Karpas-422 (cell line): ENCODE results near the gene RANBP3. TPM values are rescaled to one million over a fixed set of nuclear protein-coding genes. Genes with fewer than 3 reads are reported as not detected.

Source experiments
- DNase-seq: peaks from one replicate; pipeline ENCODE4 v3.0.0-alpha.2; 2015
- H2AFZ ChIP-seq: fragments of 200-600 bp; sonication (generic); 2 replicates; pipeline ENCODE4 v1.6.1; 2014; ENCODE audit warnings: antibody characterized with exemption, low read length, mixed read lengths
- H3K27ac ChIP-seq: fragments of 200-600 bp; sonication (generic); 2 replicates; pipeline ENCODE4 v1.5.1; 2014; ENCODE audit warnings: mild to moderate bottlenecking, low read length, moderate library complexity
- H3K27me3 ChIP-seq: fragments of 200-600 bp; sonication (generic); 2 replicates; pipeline ENCODE4 v1.6.1; 2014; ENCODE audit warnings: low read length, mixed read lengths
- H3K36me3 ChIP-seq: fragments of 200-600 bp; sonication (generic); 2 replicates; pipeline ENCODE4 v1.6.1; 2014; ENCODE audit warnings: low read length, mixed read lengths; ENCODE audit not compliant: insufficient read depth
- H3K4me1 ChIP-seq: fragments of 200-600 bp; sonication (generic); 2 replicates; pipeline ENCODE4 v1.6.1; 2014; ENCODE audit warnings: mild to moderate bottlenecking, low read length, mixed read lengths
- H3K4me2 ChIP-seq: fragments of 200-600 bp; sonication (generic); 2 replicates; pipeline ENCODE4 v1.6.1; 2014; ENCODE audit warnings: low read length, low read depth, mild to moderate bottlenecking; ENCODE audit not compliant: poor library complexity, severe bottlenecking
- H3K4me3 ChIP-seq: fragments of 200-600 bp; sonication (generic); 2 replicates; pipeline ENCODE4 v1.5.1; 2014; ENCODE audit warnings: mild to moderate bottlenecking, antibody characterized with exemption, low read length, mixed read lengths
- H3K79me2 ChIP-seq: fragments of 200-600 bp; sonication (generic); 2 replicates; pipeline ENCODE4 v1.6.1; 2014; ENCODE audit warnings: mild to moderate bottlenecking, low read length, mixed read lengths
- H3K9ac ChIP-seq: fragments of 200-600 bp; sonication (generic); 2 replicates; pipeline ENCODE4 v1.6.0; 2014; ENCODE audit warnings: low read length
- H3K9me2 ChIP-seq: fragments of 200-600 bp; sonication (generic), shearing (Covaris generic); replicated peaks from 2 replicates; pipeline ENCODE4 v1.6.0; 2014; ENCODE audit warnings: mild to moderate bottlenecking, low read length, moderate library complexity; ENCODE audit not compliant: insufficient read depth
- H3K9me3 ChIP-seq: fragments of 300-700, 200-600 bp; sonication (generic); 2 replicates; pipeline ENCODE4 v1.6.1; 2014; ENCODE audit warnings: low read length, mixed read lengths
- H4K20me1 ChIP-seq: fragments of 200-600 bp; sonication (generic); 2 replicates; pipeline ENCODE4 v1.6.1; 2014; ENCODE audit warnings: mild to moderate bottlenecking, antibody characterized with exemption, low read length, low read depth; ENCODE audit not compliant: insufficient read depth
- total RNA-seq: library from RNA; depleted of rRNA; stranded (reverse); fragments of >200 nt; shearing (Covaris generic); gene quantifications from 2 replicates; pipeline ENCODE4 v1.2.3, GENCODE V29; 2014; ENCODE audit warnings: low replicate concordance; rRNA removed

RANBP3 gene
- total RNA-seq, 1 experiment from 2014 or later: 34.0 TPM

DNA sequence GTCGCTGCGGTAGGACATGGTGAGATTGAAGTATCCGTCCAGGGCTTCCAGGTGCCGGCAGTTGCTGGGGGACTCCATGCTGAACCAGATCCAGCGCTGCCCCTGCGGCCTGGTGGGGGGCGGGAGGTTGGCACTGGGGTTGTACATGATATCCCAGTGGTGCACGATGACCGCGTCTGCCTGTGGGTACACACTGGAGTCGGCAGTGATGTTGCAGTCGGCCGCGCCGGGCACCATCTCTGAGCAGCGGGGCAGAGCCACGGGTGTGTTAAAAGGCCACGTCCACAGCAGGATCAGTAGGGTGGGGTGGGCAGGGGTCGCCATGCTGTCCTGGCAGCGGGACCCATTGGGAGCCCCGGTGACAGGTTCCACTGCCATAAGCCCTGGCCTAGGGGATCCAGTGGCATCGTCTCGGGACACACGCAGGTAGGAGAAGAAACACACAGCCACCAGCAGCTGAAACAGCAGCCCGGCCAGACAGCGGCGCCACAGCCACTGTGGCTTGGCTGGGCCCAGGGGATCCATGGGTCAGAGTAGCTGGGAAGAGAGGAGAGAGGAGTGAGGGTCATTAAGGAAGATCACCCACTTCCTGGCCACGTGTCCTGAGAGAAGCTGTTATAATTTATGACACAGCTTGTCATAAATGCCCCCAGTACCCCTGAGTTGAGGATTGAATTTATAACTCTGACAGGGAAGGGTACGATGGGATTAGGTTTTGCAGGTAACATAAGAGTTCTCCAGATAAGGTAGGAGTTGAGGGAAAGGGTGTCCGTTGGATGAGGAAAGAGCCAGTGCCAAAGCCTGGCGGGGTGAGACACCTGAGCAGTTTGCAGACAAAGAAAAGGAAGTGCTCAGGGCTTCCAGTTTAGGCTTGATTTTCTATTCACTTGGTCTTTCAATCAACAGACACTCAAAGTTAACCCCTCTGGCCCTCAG lies 110.5 kb downstream of the RANBP3 start:
- Histone ChIP-seq H3K27me3 (no peaks in the 10 kb centered on the region), H3K9me2 (no peaks in the 10 kb centered on the region), H3K9ac (no peak overlapping the region)

More for the DNA sequence above, 110.5 kb downstream of the RANBP3 start:
- no peak overlapping the region for H3K27ac ChIP-seq
- no peak overlapping the region for H3K4me2 ChIP-seq
- H3K79me2 ChIP-seq: no peaks in the 10 kb centered on the region
- DNase-seq: no peak
- H3K4me1 ChIP-seq: no peaks in the 10 kb centered on the region
- no peak overlapping the region for H2AFZ ChIP-seq
- H3K9me3 ChIP-seq: no peaks in the 10 kb centered on the region
- no peaks in the 10 kb centered on the region for H3K36me3 ChIP-seq
- no peak overlapping the region for H3K4me3 ChIP-seq
- H4K20me1 ChIP-seq: no peaks in the 10 kb centered on the region

Other genes with a start within 250 kb of the RANBP3 start
- gene PRR22, start 193.4 kb downstream of the RANBP3 start, total RNA-seq: 0.29 TPM in 1 of 2 replicates, not detected in the other
- 21.7 and 34.0 TPM in 2 replicates for gene DUS3L, start 187.0 kb downstream of the RANBP3 start, total RNA-seq
- gene NRTN, start 173.1 kb downstream of the RANBP3 start, total RNA-seq: not detected in 2 replicates
- gene FUT6, start 138.4 kb downstream of the RANBP3 start, total RNA-seq: not detected in 2 replicates
- gene FUT3, start 126.7 kb downstream of the RANBP3 start, total RNA-seq: not detected in 2 replicates
- not detected in 2 replicates for gene FUT5, start 107.6 kb downstream of the RANBP3 start, total RNA-seq
- gene NDUFA11, start 74.3 kb downstream of the RANBP3 start, total RNA-seq: 217 and 384 TPM in 2 replicates
- gene VMAC, start 73.3 kb downstream of the RANBP3 start, total RNA-seq: 8.9 and 19.8 TPM in 2 replicates
- 3.8 and 17.8 TPM in 2 replicates for gene CAPS, start 63.9 kb downstream of the RANBP3 start, total RNA-seq
- 6.4 and 23.7 TPM in 2 replicates for gene RFX2, start 132.4 kb upstream of the RANBP3 start, total RNA-seq
- 1.2 TPM in 1 of 2 replicates, not detected in the other for gene ACSBG2, start 157.5 kb upstream of the RANBP3 start, total RNA-seq